GM19099 (cell line): ENCODE measurements around the gene SLC16A5.

Source experiments
- POLR2A ChIP-seq: IDR thresholded peaks from 3 replicates; pipeline ENCODE4 v1.6.1; 2011; ENCODE audit warnings: low read depth; ENCODE audit not compliant: insufficient read length; ENCODE audit errors: extremely low read depth

SLC16A5 gene

GRCh38 chr17:75135452-75135851 is 47.7 kb downstream of the SLC16A5 start:
- no peak for TF ChIP-seq POLR2A

GRCh38 chr17:75135946-75136345 is 48.2 kb downstream of the SLC16A5 start:
- no peak for TF ChIP-seq POLR2A

DNA sequence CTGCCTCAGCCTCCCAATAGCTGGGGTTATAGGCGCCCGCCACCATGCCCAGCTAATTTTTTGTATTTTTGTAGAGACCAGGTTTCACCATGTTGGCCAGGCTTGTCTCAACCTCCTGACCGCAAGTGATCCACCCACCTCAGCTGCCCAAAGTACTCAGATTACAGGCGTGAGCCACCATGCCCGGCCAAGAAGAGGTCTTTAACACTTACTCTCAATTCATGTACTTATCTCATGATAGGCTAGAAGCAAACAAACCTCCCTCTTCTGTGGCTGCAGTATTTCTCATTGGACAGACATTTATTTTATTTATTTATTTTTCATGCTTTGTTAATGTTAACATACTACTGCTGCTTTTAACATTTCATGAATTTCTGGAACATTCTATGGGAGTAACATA is 50.8 kb downstream of the SLC16A5 start:
- no peak for TF ChIP-seq POLR2A

DNA sequence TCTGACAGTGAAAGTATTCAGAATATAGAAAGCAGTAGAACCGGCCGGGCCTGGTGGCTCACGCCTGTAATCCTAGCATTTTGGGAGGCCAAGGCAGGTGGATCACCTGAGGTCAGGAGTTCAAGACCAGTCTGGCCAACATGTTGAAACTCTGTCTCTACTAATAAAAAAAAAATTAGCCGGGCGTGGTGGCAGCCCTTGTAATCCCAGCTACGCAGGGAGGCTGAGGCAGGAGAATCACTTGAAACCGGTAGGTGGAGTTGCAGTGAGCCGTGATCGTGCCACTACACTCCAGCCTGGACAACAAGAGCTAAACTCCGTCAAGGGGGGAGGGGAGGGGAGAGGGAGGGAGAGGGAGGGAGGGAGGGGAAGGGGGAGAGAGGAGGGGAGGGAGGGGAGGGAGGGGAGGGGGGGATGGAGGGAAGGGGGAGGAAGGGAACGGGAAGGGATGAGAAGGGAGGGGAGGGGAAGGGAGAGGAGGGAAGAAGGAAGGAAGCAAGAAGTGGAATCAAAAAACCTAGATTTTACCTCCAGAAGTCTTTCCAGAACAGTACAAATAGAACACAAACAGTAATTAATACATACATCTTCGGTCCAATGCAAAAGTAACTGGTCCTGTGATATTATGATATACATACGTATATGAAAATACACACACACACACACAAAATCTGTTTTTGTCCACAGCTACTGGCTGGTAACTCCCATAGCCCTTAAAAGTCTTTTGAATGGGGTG is 54.6 kb downstream of the SLC16A5 start:
- TF ChIP-seq POLR2A, result no peak

GRCh38 chr17:75144816-75145512 is 57.2 kb downstream of the SLC16A5 start:
- no peak for TF ChIP-seq POLR2A

DNA sequence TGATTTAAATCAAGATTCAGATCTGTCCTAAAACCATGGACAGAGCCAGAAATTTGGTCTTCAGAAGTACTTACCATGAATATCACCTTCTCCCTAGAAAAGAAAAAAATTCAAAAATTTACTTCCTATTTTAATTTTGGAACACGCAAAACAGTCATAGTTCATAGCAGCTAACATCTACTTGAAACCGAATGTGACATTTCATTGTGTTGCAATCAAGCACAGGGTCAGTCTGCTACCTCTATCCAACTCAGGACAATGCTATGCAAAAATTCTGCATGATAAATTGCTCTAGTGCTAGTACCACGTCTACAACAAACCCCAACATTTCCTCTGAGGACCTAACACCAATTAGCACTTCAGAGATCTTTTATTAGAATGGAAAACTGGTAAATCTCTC is 58.8 kb downstream of the SLC16A5 start:
- TF ChIP-seq POLR2A, result no peak

GRCh38 chr17:75147878-75148546 is 60.3 kb downstream of the SLC16A5 start:
- TF ChIP-seq POLR2A, result no peak

GRCh38 chr17:75151930-75152329 is 64.2 kb downstream of the SLC16A5 start:
- TF ChIP-seq POLR2A, result no peak

DNA sequence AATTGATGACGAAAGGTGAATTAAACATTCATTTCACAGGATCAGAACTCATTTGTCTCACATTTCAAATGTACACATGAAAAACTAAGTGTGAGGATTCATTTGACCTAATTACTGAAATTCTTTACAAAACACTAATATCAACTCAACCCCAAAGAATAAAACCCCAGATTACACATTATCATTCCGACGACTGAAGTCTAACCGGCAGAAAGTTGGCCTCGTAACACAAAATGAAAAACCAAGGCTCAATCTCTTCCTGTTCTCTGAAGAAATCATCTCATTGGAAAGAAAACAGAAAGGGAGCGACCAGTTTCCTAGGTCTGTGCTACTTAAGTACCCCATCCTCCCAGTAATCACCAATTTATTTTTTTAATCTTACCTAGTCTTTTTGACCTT is 64.8 kb downstream of the SLC16A5 start:
- TF ChIP-seq POLR2A, result no peak

- peak; percentile 36 for TF ChIP-seq POLR2A
These were observed 65.4 kb downstream of the SLC16A5 start for GRCh38 chr17:75152922-75153779.

- no peak for TF ChIP-seq POLR2A
These were observed 66.0 kb downstream of the SLC16A5 start for GRCh38 chr17:75153780-75154194.

- peak; percentile 100 for TF ChIP-seq POLR2A
These were observed 66.7 kb downstream of the SLC16A5 start, which contains the start of gene JPT1 for GRCh38 chr17:75154195-75155106. JPT1 (minus strand) TSS chr17:75154512; CDS start chr17:75154397, 115 bp downstream.

- no peak for TF ChIP-seq POLR2A
These were observed 67.4 kb downstream of the SLC16A5 start for GRCh38 chr17:75155191-75155601.
